HG03354 (cell line): ENCODE results near the gene SEPTIN14.
"Not testable (repeated sequence)": the region's sequence is repeated elsewhere in the genome, so short reads cannot be mapped to it uniquely, and the experiment has no call there.

Source experiments
- ATAC-seq: cut with Tn5 transposase; IDR thresholded peaks from one replicate; pipeline ENCODE4 v1.9.1; 2021; ENCODE audit warnings: mild to moderate bottlenecking; ENCODE audit not compliant: unreplicated experiment, poor library complexity, severe bottlenecking

Gene SEPTIN14

DNA sequence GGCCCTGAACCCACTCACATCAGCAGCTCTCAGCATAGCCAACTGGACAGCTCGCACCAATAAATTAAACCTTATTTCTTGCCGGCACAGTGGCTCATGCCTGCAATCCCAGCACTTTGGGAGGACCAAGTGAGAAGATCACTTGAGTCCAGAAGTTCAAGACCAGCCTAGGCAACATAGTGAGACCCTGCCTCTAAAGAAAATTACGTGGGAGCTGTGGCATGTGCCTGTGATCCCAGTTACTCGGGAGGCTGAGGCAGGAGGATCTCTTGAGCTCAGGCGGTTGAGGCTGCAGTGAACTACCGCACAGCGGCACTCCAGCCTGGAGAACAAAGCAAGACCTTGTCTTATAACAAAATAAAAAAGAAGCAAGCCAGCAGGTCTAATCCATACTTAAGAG lies 75.7 kb downstream of the SEPTIN14 start:
- no peak for ATAC-seq

DNA sequence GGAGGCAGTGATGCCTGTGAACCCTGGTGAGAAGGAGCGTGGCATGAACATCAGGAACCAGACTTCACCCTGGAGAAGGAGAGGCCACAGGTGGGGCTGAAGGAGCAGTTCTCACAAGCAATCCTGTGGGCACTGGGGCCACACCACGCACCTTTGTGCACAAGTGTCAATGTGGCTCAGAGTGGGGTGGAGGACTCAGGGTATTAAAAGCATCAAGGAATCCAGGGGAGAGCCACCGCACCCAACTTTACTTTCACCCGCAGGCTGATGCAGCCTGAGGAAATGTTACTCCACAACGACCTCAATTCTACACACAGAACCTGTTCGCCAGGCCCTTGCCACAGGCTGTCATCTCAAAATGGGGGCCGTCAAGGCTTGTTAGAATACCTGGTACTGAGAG lies 77.1 kb downstream of the SEPTIN14 start:
- not testable (repeated sequence) for ATAC-seq

DNA sequence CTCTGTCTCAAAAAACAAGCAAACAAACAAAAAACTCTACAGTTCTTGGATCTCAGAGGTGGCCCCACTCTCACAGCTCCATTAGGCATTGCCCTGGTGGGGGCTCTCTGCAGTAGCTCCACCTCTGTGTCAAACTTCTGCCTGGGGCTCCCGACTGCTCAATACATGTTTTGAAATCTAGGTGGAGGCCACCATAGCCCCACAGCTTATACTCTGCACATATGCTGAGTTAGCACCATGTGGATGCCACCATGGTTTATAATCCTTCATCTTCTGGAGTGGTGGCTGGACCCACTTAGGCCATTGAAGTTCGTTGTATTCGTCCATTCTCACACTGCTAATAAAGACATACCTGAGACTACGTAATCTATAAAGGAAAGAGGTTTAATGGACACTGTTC lies 78.4 kb downstream of the SEPTIN14 start:
- ATAC-seq, result no peak

DNA sequence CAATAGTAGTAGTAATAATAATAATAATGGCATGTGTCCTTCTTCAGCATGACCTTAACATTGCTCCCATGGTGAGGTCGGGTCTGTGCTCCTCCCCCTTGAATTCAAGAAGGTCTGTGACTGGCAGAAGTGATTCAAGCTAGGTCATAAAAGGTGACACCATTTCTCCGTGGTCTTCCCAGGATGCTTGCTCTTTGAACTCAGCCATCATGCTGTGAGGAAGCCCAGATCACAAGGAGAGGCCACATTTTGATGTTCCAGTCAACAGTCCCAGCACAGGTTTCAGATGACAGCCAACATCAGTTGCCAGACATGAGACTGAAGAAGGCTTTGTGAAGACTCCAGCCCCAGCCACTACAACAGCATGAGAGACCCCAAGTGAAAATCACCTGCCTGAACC lies 83.9 kb downstream of the SEPTIN14 start:
- no peak for ATAC-seq

DNA sequence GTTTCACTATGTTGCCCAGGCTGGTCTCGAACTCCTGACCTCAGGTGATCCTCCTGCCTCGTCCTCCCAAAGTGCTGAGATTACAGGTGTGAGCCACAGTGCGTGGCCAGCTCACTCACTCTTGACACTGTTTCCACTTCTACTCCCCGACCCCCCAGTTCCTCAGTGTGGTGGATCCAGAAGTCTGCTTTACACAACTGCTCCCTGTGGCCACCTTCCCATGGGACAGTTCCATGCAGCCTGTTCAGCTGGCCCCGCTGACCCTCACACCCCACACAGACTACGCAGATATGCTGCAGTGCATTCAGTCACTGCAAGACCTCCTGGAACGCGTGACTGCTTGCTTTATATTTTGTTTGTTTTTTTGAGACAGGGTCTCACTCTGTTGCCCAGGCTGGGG lies 86.4 kb downstream of the SEPTIN14 start:
- ATAC-seq, result no peak

DNA sequence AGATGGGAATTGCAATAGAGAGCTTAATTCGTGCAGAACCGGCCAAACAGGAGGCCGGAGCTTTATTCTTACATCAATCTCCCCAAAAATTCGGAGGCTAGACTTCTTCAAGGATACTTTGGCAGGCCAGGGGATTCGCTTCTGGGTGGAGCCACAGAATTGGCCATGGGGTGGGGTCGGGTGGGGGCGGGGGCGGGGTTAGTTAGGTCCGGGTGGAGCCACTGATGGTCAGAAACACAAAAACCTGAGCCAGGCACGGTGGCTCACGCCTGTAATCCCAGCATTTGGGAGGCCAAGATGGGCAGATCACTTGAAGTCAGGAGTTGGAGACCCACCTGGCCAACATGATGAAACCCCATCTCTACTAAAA lies 87.5 kb downstream of the SEPTIN14 start:
- no peak for ATAC-seq

DNA sequence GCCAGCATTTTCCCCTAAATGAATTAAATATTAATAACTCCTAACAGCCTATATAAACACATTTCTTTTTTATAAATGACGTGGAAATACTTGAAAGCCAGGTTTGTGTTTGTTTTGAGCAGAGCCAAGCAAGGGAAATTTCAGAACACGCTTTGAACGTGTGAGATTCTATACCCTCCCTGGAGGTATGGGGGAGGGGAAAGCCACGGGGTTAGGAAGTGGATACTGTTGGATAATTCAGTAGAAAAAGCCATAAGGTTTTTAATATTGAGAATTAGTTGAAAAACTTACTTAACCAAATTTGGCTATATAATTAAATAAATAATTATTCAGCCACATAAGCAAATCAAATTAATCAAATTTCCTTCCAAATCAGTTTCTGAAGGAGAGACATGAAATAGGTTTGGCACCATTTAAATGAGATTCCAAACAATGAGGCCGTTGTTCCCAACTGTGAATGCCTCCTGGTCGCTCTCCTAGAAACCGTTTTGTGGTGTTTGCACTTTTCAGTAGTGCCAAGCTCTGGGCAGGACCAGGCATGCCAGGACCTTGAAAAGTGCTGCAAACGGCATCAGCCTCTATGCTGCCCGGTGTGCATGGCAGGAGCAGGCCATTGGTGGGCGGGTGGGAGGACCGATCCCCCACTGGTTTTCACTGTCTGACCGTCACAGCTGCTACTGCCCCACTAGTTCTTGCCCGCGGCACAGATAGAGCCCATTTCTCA lies 88.1 kb downstream of the SEPTIN14 start:
- ATAC-seq, result no peak

DNA sequence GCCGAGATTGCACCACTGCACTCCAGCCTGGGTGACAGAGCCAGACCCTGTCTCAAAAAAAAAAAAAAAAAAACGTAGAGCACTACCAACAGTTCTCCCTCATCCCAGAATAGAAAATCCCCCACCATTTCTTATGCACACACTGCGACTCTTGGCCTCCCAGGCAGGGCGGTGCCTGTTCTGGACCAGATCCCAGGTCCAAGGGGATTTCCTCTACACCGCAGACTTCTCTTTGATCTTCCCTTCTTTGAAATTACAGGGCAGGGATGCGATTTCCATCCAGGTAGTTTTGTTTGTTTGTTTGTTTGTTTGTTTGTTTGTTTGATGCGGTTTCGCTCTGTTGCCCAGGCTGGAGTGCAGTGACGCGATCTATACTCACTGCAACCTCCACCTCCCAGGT lies 91.8 kb downstream of the SEPTIN14 start:
- ATAC-seq, result no peak

DNA sequence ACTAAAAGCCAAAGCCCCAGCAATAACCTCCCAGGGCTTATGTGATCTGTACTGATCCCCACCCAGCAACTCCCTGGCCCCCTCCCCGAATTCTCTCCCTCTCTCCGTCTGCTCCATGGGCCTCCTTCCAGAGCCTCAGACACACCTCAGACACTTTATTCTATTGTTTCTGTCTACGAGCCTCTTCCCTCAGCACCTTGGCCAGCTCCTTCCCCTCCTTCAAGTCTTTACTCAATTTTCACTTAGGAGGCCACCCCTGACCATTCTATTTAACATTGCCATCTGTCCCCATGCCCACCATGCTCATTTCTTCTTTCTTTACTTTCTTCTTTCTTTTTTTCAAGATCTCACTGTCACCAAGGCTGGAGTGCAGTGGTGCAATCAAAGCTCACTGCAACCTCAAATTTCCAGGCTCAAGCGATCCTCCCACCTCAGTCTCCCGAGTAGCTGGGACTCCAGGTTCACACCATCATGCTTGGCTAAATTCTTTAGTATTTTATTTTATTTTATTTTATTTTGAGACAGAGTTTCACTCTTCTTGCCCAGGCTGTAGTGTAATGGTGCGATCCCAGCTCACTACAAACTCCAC lies 109.2 kb downstream of the SEPTIN14 start:
- ATAC-seq, result not testable (repeated sequence)

DNA sequence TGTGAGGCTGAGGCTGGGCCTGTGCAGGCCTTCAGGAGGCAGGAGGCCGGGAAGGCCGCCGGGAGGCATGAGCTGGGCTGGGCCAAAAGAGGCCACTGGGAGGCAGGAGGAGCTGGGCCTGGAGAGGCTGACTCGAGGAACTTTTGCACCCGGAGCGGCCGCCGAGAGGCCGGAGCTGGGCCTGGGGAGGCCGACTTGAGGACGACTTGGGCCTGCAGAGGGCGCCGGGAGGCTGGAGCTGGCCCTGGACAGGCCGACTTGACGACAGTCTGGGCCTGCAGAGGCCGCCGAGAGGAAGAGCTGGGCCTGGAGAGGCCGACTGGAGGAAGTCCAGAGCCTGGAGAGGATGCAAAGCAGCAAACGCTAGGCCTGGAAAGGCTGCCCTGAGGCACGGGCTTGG lies 117.8 kb downstream of the SEPTIN14 start:
- not testable (repeated sequence) for ATAC-seq
